Type B pancreatic cell (in vitro differentiated cells): ENCODE measurements around the gene AKT1S1. TPM values are rescaled to one million over a fixed set of nuclear protein-coding genes. Genes with fewer than 3 reads are reported as not detected.
"Not testable (repeated sequence)": the region's sequence is repeated elsewhere in the genome, so short reads cannot be mapped to it uniquely, and the experiment has no call there.

Experiments used
- DNase-seq: peaks from one replicate; pipeline ENCODE4 v3.0.0; 2021; ENCODE audit warnings: mixed read lengths; ENCODE audit not compliant: unreplicated experiment; ENCODE audit errors: extremely low spot score
- H3K27ac Mint-ChIP-seq: 2 replicates; pipeline ENCODE4 v1.8.0; 2021; ENCODE audit warnings: mild to moderate bottlenecking, mixed read lengths
- H3K27me3 Mint-ChIP-seq: 2 replicates; pipeline ENCODE4 v1.8.0; 2021; ENCODE audit warnings: mixed read lengths
- H3K36me3 Mint-ChIP-seq: 2 replicates; pipeline ENCODE4 v1.8.0; 2021; ENCODE audit warnings: mixed read lengths
- H3K4me1 Mint-ChIP-seq: one replicate; pipeline ENCODE4 v1.8.0; 2021; ENCODE audit warnings: mixed read lengths; ENCODE audit not compliant: unreplicated experiment
- H3K4me3 Mint-ChIP-seq: 2 replicates; pipeline ENCODE4 v1.8.0; 2021; ENCODE audit warnings: mild to moderate bottlenecking, mixed read lengths
- H3K9me3 Mint-ChIP-seq: 2 replicates; pipeline ENCODE4 v1.8.0; 2021; ENCODE audit warnings: mixed read lengths
- long read RNA-seq: library from polyadenylated mRNA; unstranded; transcript quantifications from one replicate; pipeline ENCODE4 v2.0.0, GENCODE V29; 2020
- total RNA-seq: library from RNA; stranded (reverse); gene quantifications from 2 replicates; pipeline ENCODE4 v1.2.1, GENCODE V29; 2021; ENCODE audit warnings: low replicate concordance
- TF ChIP-seq, protein P1 (sequence below): fragments of 200-600 bp; sonication (generic); conservative IDR thresholded peaks from 2 replicates; pipeline ENCODE4 v1.5.0; 2021; ENCODE audit warnings: antibody characterized with exemption, mild to moderate bottlenecking

Gene AKT1S1
- total RNA-seq, result 35.8 and 40.1 TPM in 2 replicates
- long read RNA-seq, partial matches to known transcripts, result 0 of 1 reads
- long read RNA-seq, other reads (novel, unspliced or antisense), result 1 of 1 reads

GRCh38 chr19:49877020-49877878, at the start of gene AKT1S1, which contains the start of gene TBC1D17:
AKT1S1 (minus strand) TSS chr19:49877355; CDS start chr19:49873295, 4,060 bp downstream.
TBC1D17 (plus strand) TSS chr19:49877702; CDS start chr19:49877724, 22 bp downstream.
- peaks cover 4% of the 10 kb centered on the region for H3K4me1 Mint-ChIP-seq
- H3K36me3 Mint-ChIP-seq, result peaks cover 11% of the 10 kb centered on the region
- peak; percentile 98 for DNase-seq
- H3K4me3 Mint-ChIP-seq, result no peak within 1 kb of the TSS
- H3K27ac Mint-ChIP-seq, result no peak within 1 kb of the TSS
- no peaks in the 10 kb centered on the region for H3K9me3 Mint-ChIP-seq
- TF ChIP-seq, protein P1, sequence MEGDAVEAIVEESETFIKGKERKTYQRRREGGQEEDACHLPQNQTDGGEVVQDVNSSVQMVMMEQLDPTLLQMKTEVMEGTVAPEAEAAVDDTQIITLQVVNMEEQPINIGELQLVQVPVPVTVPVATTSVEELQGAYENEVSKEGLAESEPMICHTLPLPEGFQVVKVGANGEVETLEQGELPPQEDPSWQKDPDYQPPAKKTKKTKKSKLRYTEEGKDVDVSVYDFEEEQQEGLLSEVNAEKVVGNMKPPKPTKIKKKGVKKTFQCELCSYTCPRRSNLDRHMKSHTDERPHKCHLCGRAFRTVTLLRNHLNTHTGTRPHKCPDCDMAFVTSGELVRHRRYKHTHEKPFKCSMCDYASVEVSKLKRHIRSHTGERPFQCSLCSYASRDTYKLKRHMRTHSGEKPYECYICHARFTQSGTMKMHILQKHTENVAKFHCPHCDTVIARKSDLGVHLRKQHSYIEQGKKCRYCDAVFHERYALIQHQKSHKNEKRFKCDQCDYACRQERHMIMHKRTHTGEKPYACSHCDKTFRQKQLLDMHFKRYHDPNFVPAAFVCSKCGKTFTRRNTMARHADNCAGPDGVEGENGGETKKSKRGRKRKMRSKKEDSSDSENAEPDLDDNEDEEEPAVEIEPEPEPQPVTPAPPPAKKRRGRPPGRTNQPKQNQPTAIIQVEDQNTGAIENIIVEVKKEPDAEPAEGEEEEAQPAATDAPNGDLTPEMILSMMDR, result no peak
- H3K27me3 Mint-ChIP-seq, result no peaks in the 10 kb centered on the region

DNA sequence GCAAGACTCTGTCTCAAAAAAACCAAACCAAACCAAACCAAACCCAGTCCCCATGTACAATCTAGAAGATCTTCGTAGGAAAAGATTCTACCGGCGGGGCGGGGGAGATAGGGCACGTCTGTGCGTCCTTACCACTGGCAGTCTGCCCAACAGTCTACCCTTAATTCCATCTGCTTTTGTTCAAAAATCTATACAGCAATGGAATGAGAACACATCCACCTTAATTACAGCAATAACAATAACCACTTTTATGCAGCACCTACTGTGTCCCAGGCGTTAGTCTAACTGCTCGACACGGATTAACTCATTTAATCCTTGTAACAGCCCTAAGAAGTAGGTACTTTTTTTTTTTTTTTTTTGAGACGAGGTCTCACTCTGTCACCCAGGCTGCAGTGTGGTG, 49.4 kb upstream of the AKT1S1 start:
- Mint-ChIP-seq H3K27me3 (no peaks in the 10 kb centered on the region), H3K4me1 (peaks cover 26% of the 10 kb centered on the region), H3K9me3 (peaks cover 4% of the 10 kb centered on the region), H3K4me3 (peak overlapping the region; percentile 31), H3K27ac (no peak overlapping the region), H3K36me3 (peaks cover 26% of the 10 kb centered on the region)
- TF ChIP-seq, protein P1, result no peak
- DNase-seq, result no peak

DNA sequence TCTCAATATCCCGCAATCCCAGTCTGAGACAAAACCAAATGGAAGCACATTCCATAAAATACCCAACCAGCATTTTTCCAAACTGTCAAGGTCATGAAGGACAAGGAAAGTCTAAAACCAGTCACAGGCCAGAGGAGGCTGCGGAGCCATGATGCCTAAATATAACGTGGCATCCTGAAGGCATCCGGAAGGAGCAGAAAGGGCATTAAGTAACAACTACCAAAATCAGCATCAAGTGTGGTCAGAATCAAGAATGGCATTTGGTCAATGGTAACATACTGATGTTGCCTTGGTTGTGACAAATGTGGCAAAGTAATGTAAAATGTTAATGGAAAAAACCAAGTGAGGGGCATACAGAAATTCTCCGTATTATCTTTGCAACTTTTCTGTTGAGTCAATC, 48.3 kb upstream of the AKT1S1 start:
- peaks cover 4% of the 10 kb centered on the region for H3K9me3 Mint-ChIP-seq
- H3K36me3 Mint-ChIP-seq, result peaks cover 26% of the 10 kb centered on the region
- TF ChIP-seq, protein P1, result no peak
- H3K4me1 Mint-ChIP-seq, result peaks cover 22% of the 10 kb centered on the region
- no peak overlapping the region for H3K4me3 Mint-ChIP-seq
- DNase-seq, result no peak
- H3K27ac Mint-ChIP-seq, result peak overlapping the region; percentile 16
- H3K27me3 Mint-ChIP-seq, result no peaks in the 10 kb centered on the region

- H3K27me3 Mint-ChIP-seq, H3K4me3 Mint-ChIP-seq, H3K27ac Mint-ChIP-seq, DNase-seq, H3K9me3 Mint-ChIP-seq: not testable (repeated sequence)
- Mint-ChIP-seq H3K4me1 (peaks cover 17% of the 10 kb centered on the region), H3K36me3 (peaks cover 22% of the 10 kb centered on the region)
These were observed 47.7 kb upstream of the AKT1S1 start for GRCh38 chr19:49924881-49925210.

- no peaks in the 10 kb centered on the region for H3K27me3 Mint-ChIP-seq
- peaks cover 15% of the 10 kb centered on the region for H3K4me1 Mint-ChIP-seq
- TF ChIP-seq, protein P1, result no peak
- no peak for DNase-seq
- peaks cover 20% of the 10 kb centered on the region for H3K36me3 Mint-ChIP-seq
- H3K27ac Mint-ChIP-seq, result no peak overlapping the region
- H3K4me3 Mint-ChIP-seq, result no peak overlapping the region
- no peaks in the 10 kb centered on the region for H3K9me3 Mint-ChIP-seq
These were observed 47.1 kb upstream of the AKT1S1 start for GRCh38 chr19:49924004-49924880.
